Osteocyte (in vitro differentiated cells): ENCODE measurements around the gene PPP1R37. TPM values are rescaled to one million over a fixed set of nuclear protein-coding genes. Genes with fewer than 3 reads are reported as not detected.

Experiments
- DNase-seq: peaks from one replicate; pipeline ENCODE4 v3.0.0; 2021; ENCODE audit warnings: mixed read lengths; ENCODE audit not compliant: unreplicated experiment; ENCODE audit errors: extremely low spot score
- H3K27ac Mint-ChIP-seq: one replicate; pipeline ENCODE4 v1.8.0; 2021; ENCODE audit warnings: mild to moderate bottlenecking, mixed read lengths; ENCODE audit not compliant: unreplicated experiment
- H3K27me3 Mint-ChIP-seq: one replicate; pipeline ENCODE4 v1.8.0; 2021; ENCODE audit warnings: mixed read lengths; ENCODE audit not compliant: unreplicated experiment
- H3K36me3 Mint-ChIP-seq: one replicate; pipeline ENCODE4 v1.8.0; 2021; ENCODE audit warnings: mixed read lengths; ENCODE audit not compliant: unreplicated experiment
- H3K4me1 Mint-ChIP-seq: one replicate; pipeline ENCODE4 v1.8.0; 2021; ENCODE audit warnings: mixed read lengths; ENCODE audit not compliant: unreplicated experiment
- H3K4me3 Mint-ChIP-seq: one replicate; pipeline ENCODE4 v1.8.0; 2021; ENCODE audit warnings: mild to moderate bottlenecking, moderate library complexity, mixed read lengths; ENCODE audit not compliant: unreplicated experiment
- H3K9me3 Mint-ChIP-seq: one replicate; pipeline ENCODE4 v1.8.0; 2021; ENCODE audit warnings: mixed read lengths; ENCODE audit not compliant: unreplicated experiment
- total RNA-seq: library from RNA; stranded (reverse); gene quantifications from 2 replicates; pipeline ENCODE4 v1.2.1, GENCODE V29; 2021
- TF ChIP-seq, protein P1 (sequence below): fragments of 200-600 bp; sonication (generic); IDR thresholded peaks from 2 replicates; pipeline ENCODE4 v1.5.0; 2021; ENCODE audit warnings: antibody characterized with exemption, mild to moderate bottlenecking, moderate library complexity

The PPP1R37 gene
- total RNA-seq, 1 donor from 2014 or later = 34.8 TPM

DNA sequence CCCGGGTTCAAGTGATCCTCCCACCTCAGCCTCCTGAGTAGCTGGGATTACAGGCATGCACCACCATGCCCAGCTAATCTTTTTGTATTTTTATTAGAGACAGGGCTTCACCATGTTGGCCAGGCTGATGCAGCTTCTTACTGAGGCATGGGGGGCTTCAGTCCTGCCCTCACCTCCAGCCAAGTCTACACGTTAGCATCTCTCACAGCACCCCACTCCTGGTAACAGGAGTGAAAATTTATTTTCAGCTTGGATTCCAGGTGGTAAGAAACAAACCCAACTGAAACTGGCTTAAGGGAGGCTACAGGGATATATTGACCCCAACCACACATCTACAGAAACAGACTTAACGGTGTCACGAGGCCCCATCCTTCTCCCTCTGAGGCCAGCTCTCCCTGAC lies 57.2 kb downstream of the PPP1R37 start:
- peaks cover 2% of the 10 kb centered on the region for H3K36me3 Mint-ChIP-seq

DNA sequence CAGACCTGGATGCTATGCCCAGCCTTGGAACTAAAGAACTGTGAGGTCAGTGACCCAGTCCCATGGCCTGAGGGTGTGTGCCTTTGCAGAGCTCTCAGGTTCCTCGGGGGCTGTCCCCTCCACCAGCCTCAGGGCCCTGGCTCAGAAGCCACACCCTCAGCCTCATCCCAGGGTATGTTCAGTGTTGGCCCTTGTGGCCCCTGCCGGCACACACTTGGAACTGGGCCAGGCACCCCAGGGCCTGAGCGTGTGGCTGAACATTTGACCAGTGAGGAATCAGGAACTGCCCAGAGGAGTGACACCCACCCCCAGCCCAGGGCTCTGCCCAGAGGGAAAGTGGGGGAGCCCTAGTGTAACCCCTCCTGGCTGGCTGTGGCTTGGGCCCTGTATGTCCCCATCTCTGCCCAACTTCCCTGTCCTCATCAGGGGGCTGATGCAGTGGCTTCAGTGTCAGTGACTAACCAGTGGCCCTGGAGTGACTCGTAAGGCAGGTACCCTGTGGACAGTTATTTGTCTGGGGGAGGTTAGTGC lies 57.8 kb downstream of the PPP1R37 start:
- TF ChIP-seq, protein P1, sequence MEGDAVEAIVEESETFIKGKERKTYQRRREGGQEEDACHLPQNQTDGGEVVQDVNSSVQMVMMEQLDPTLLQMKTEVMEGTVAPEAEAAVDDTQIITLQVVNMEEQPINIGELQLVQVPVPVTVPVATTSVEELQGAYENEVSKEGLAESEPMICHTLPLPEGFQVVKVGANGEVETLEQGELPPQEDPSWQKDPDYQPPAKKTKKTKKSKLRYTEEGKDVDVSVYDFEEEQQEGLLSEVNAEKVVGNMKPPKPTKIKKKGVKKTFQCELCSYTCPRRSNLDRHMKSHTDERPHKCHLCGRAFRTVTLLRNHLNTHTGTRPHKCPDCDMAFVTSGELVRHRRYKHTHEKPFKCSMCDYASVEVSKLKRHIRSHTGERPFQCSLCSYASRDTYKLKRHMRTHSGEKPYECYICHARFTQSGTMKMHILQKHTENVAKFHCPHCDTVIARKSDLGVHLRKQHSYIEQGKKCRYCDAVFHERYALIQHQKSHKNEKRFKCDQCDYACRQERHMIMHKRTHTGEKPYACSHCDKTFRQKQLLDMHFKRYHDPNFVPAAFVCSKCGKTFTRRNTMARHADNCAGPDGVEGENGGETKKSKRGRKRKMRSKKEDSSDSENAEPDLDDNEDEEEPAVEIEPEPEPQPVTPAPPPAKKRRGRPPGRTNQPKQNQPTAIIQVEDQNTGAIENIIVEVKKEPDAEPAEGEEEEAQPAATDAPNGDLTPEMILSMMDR = no peak
- H3K27ac Mint-ChIP-seq = no peak overlapping the region
- peaks cover 2% of the 10 kb centered on the region for H3K36me3 Mint-ChIP-seq
- H3K27me3 Mint-ChIP-seq = no peaks in the 10 kb centered on the region
- no peaks in the 10 kb centered on the region for H3K9me3 Mint-ChIP-seq
- no peak overlapping the region for H3K4me3 Mint-ChIP-seq
- peaks cover 21% of the 10 kb centered on the region for H3K4me1 Mint-ChIP-seq
- DNase-seq = no peak

More for the DNA sequence above, 57.2 kb downstream of the PPP1R37 start:
- DNase-seq = no peak
- Mint-ChIP-seq H3K9me3 (no peaks in the 10 kb centered on the region), H3K27me3 (no peaks in the 10 kb centered on the region), H3K27ac (no peak overlapping the region), H3K4me3 (no peak overlapping the region), H3K4me1 (peaks cover 21% of the 10 kb centered on the region)
- TF ChIP-seq, protein P1 = no peak

DNA sequence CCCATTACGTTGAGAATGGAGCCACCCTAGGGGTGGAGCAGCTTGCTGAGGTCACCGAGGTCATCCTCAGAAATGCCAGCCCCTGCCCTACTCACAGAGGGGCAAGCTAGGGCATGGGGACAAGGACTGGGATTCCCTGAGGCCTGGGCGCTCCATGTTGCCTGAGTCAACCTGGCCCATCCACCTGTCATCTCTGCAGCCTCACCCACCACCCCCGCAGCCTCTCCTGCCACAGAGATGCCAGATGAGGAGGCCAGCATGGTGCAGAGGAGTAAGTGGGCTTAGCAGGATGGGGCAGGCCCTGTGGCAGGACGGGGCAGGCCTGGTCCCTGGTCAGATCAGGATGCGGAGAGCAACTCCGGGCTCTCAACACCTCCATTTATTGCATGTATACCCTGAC lies 58.3 kb downstream of the PPP1R37 start:
- Mint-ChIP-seq H3K4me1 (peaks cover 21% of the 10 kb centered on the region), H3K36me3 (peaks cover 2% of the 10 kb centered on the region), H3K27ac (no peak overlapping the region), H3K4me3 (no peak overlapping the region), H3K27me3 (no peaks in the 10 kb centered on the region), H3K9me3 (no peaks in the 10 kb centered on the region)
- TF ChIP-seq, protein P1 = no peak
- no peak for DNase-seq

DNA sequence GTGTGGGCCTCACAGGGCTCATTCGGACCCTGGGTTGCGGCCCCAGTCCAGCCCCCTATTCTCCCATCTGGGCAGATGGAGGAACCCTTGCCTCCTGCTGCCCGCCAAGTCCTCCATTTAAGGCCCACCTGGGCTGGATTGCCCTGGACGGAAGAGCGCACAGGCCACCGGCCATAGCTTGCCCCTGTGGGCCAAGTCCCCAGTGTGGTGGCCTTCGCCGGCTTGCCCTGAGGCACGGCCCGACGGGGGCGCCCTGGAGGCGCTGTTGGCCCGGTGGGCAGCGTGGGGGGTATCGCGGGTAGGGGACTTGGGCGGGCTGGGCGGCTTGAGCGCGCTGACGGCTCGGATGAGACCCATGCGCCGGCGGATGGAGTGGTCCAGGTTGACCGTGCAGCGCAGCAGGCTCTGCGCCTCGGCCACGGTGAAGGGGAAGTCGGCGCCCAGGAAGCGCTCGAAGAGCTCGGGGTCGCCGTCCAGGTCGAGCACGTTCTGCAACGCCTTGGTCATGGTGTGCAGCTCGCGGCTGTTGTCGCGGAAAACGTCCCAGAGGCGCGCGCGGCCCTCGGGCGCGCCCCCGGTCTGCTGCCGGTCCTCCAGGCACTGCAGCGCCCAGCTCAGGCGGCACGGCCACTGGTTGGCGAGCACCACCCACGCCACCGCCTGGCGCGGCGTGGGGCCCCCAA lies 59.0 kb downstream of the PPP1R37 start:
- DNase-seq = no peak
- H3K4me3 Mint-ChIP-seq = no peak overlapping the region
- no peaks in the 10 kb centered on the region for H3K27me3 Mint-ChIP-seq
- H3K27ac Mint-ChIP-seq = no peak overlapping the region
- TF ChIP-seq, protein P1 = no peak
- H3K36me3 Mint-ChIP-seq = peaks cover 2% of the 10 kb centered on the region
- peaks cover 21% of the 10 kb centered on the region for H3K4me1 Mint-ChIP-seq
- no peaks in the 10 kb centered on the region for H3K9me3 Mint-ChIP-seq

DNA sequence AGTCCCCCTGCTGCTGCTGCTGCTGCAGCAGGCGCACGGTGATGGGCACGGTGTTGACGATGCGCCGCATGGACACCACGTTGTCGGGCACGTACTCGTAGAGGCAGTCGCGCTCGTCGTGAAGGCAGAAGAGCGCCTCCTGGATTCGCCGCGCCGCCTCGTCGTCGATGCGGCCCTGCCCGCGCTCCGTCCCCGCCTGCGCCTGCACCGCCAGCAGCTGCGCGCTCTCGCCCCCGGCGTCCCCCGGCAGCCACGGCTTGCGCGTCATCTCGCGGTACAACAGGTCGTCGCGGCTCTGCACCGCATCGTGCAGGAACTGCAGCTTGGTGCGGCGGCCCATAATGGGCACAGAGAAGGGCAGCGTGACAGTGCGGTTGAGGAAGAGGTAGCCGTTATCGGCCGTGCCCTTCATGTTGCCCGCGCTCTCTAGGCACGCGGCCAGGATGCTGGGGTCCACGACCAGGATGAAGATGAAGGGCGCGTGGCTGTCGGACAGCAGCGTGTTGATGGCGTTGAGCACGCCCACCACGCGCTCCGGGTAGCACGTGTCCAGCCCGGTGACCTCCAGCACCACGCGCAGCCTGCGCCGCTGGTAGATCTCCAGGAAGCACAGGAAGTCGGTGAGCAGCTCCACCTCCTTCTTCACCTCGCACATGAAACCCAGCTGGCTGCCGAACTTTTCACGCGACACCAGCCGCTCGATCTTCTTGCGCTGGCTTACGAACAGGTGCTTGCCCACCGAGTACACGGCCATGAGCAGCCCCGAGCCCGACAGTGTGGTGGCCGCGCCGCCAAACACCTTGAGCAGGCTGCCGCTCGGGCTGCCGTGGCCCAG lies 59.7 kb downstream of the PPP1R37 start:
- Mint-ChIP-seq H3K36me3 (peaks cover 2% of the 10 kb centered on the region), H3K27ac (no peak overlapping the region), H3K4me3 (no peak overlapping the region), H3K4me1 (peaks cover 21% of the 10 kb centered on the region), H3K9me3 (no peaks in the 10 kb centered on the region), H3K27me3 (no peaks in the 10 kb centered on the region)
- no peak for DNase-seq
- TF ChIP-seq, protein P1 = no peak
